Neural cell (in vitro differentiated cells): ENCODE measurements around the gene COBLL1. TPM values are rescaled to one million over a fixed set of nuclear protein-coding genes. Genes with fewer than 3 reads are reported as not detected.

Experiments used
- H2AFZ ChIP-seq: fragments of 200-600, 300-800 bp; sonication (generic), shearing (Covaris generic); 2 replicates; pipeline ENCODE4 v1.6.0; 2014; ENCODE audit warnings: low read depth, mild to moderate bottlenecking, antibody characterized with exemption, low read length, moderate library complexity
- H3F3A ChIP-seq: fragments of 200-600 bp; shearing (Covaris generic); 2 replicates; pipeline ENCODE4 v1.6.1; 2016; ENCODE audit warnings: mild to moderate bottlenecking, moderate library complexity, mixed read lengths, antibody characterized with exemption, low read length; ENCODE audit not compliant: insufficient read depth, poor library complexity, severe bottlenecking
- H3K27ac ChIP-seq: fragments of 200-600, 300-800 bp; sonication (generic), shearing (Covaris generic); 2 replicates; pipeline ENCODE4 v1.5.1; 2014; ENCODE audit warnings: mild to moderate bottlenecking, low read length, moderate library complexity
- H3K27me3 ChIP-seq: fragments of 300-800, 200-600 bp; sonication (generic), shearing (Covaris generic); 2 replicates; pipeline ENCODE4 v1.6.0; 2014; ENCODE audit warnings: mild to moderate bottlenecking, low read depth, low read length, moderate library complexity; ENCODE audit not compliant: insufficient read depth
- H3K36me3 ChIP-seq: fragments of 300-800, 200-600 bp; sonication (generic), shearing (Covaris generic); 2 replicates; pipeline ENCODE4 v1.5.1; 2014; ENCODE audit warnings: mild to moderate bottlenecking, antibody characterized with exemption, low read length, moderate library complexity; ENCODE audit not compliant: insufficient read depth
- H3K4me2 ChIP-seq: fragments of 300-800, 200-600 bp; sonication (generic), shearing (Covaris generic); 2 replicates; pipeline ENCODE4 v1.6.0; 2014; ENCODE audit warnings: mild to moderate bottlenecking, low read length
- H3K4me3 ChIP-seq: fragments of 300-800, 200-600 bp; sonication (generic), shearing (Covaris generic); 2 replicates; pipeline ENCODE4 v1.5.1; 2014; ENCODE audit warnings: mild to moderate bottlenecking, low read length, moderate library complexity
- H3K79me2 ChIP-seq: fragments of 200-600 bp; shearing (Covaris generic); replicated peaks from 2 replicates; pipeline ENCODE4 v1.6.0; 2014; ENCODE audit warnings: mild to moderate bottlenecking, low read length, moderate library complexity; ENCODE audit not compliant: insufficient read depth
- H3K9ac ChIP-seq: fragments of 300-800, 200-600 bp; sonication (generic), shearing (Covaris generic); 2 replicates; pipeline ENCODE4 v1.6.1; 2016; ENCODE audit warnings: mild to moderate bottlenecking, low read length, mixed read lengths
- H3K9me2 ChIP-seq: fragments of 200-600 bp; shearing (Covaris generic); 2 replicates; pipeline ENCODE4 v1.6.1; 2016; ENCODE audit warnings: mild to moderate bottlenecking, low read length, mixed read lengths; ENCODE audit not compliant: insufficient read depth
- H3K9me3 ChIP-seq: fragments of 200-600, 300-800 bp; sonication (generic), shearing (Covaris generic); 2 replicates; pipeline ENCODE4 v1.6.1; 2016; ENCODE audit warnings: mild to moderate bottlenecking, mixed run types, low read length, moderate library complexity, mixed read lengths
- H4K20me1 ChIP-seq: fragments of 200-600 bp; shearing (Covaris generic); 2 replicates; pipeline ENCODE4 v1.6.1; 2016; ENCODE audit warnings: mild to moderate bottlenecking, mixed run types; ENCODE audit not compliant: insufficient read depth
- EP300 ChIP-seq: fragments of 450-650 bp; conservative IDR thresholded peaks from 2 replicates; pipeline ENCODE4 v1.6.1; 2014; ENCODE audit warnings: antibody characterized with exemption, mild to moderate bottlenecking, moderate library complexity; ENCODE audit not compliant: poor library complexity, severe bottlenecking
- EZH2 ChIP-seq: fragments of 200-600, 300-800 bp; shearing (Covaris generic), sonication (generic); IDR thresholded peaks from 2 replicates; pipeline ENCODE4 v1.6.1; 2014; ENCODE audit warnings: antibody characterized with exemption, low read length, borderline replicate concordance, mild to moderate bottlenecking; ENCODE audit not compliant: insufficient read depth, poor library complexity, severe bottlenecking
- MXI1 ChIP-seq: fragments of 450-650 bp; conservative IDR thresholded peaks from 2 replicates; pipeline ENCODE4 v1.6.1; 2014; ENCODE audit warnings: antibody characterized with exemption, mild to moderate bottlenecking; ENCODE audit not compliant: poor library complexity, severe bottlenecking
- POLR2AphosphoS5 ChIP-seq: IDR thresholded peaks from 2 replicates; pipeline ENCODE4 v1.6.1; 2012
- RAD21 ChIP-seq: fragments of 450-650 bp; conservative IDR thresholded peaks from 2 replicates; pipeline ENCODE4 v1.6.1; 2014; ENCODE audit warnings: antibody characterized with exemption, mild to moderate bottlenecking, moderate library complexity
- SMC3 ChIP-seq: fragments of 450-650 bp; conservative IDR thresholded peaks from 2 replicates; pipeline ENCODE4 v1.6.1; 2014; ENCODE audit warnings: antibody characterized with exemption, mild to moderate bottlenecking, moderate library complexity; ENCODE audit not compliant: poor library complexity
- TAF1 ChIP-seq: IDR thresholded peaks from 2 replicates; pipeline ENCODE4 v1.6.1; 2012; ENCODE audit warnings: low read depth
- polyA plus RNA-seq: library from polyadenylated mRNA; depleted of rRNA; stranded (reverse); fragments of >200 nt; gene quantifications from 2 replicates; pipeline ENCODE4 v1.2.3, GENCODE V29; 2014
- TF ChIP-seq, protein P1 (sequence below): fragments of 450-650 bp; IDR thresholded peaks from 2 replicates; pipeline ENCODE4 v1.5.1; 2014; ENCODE audit warnings: antibody characterized with exemption, mild to moderate bottlenecking, moderate library complexity; ENCODE audit not compliant: poor library complexity, severe bottlenecking
- TF ChIP-seq, protein P2 (sequence below): IDR thresholded peaks from 2 replicates; pipeline ENCODE4 v1.6.1; 2012; ENCODE audit warnings: borderline replicate concordance

COBLL1 gene
- polyA plus RNA-seq, 1 donor from 2014 or later: 0.11 TPM

DNA sequence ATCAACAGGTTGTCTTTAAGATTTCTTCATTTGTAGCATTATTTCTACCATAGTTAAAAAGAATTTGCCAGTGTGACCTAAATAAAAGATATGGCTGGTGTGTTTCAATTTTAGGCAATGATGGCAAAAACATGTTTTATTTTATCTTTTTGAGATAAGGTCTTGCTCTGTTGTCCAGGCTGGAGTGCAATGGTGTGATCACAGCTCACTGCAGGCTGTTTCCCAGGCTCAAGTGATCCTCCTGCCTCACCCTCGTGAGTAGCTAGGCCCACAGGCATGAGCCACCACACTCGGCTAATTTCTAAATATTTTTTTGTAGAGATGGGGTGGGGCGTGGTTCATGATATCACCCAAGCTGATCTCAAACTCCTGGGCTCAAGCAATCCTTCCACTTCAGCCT lies 47.0 kb upstream of the COBLL1 start:
- no peak overlapping the region for H3K4me2 ChIP-seq
- H3K9me2 ChIP-seq: no peaks in the 10 kb centered on the region
- H3K27ac ChIP-seq: no peak overlapping the region
- H3K36me3 ChIP-seq: no peaks in the 10 kb centered on the region
- TF ChIP-seq, protein P1, sequence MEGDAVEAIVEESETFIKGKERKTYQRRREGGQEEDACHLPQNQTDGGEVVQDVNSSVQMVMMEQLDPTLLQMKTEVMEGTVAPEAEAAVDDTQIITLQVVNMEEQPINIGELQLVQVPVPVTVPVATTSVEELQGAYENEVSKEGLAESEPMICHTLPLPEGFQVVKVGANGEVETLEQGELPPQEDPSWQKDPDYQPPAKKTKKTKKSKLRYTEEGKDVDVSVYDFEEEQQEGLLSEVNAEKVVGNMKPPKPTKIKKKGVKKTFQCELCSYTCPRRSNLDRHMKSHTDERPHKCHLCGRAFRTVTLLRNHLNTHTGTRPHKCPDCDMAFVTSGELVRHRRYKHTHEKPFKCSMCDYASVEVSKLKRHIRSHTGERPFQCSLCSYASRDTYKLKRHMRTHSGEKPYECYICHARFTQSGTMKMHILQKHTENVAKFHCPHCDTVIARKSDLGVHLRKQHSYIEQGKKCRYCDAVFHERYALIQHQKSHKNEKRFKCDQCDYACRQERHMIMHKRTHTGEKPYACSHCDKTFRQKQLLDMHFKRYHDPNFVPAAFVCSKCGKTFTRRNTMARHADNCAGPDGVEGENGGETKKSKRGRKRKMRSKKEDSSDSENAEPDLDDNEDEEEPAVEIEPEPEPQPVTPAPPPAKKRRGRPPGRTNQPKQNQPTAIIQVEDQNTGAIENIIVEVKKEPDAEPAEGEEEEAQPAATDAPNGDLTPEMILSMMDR: no peak
- no peak for TF ChIP-seq SMC3
- no peak overlapping the region for H2AFZ ChIP-seq
- no peaks in the 10 kb centered on the region for H3K27me3 ChIP-seq
- H3K9ac ChIP-seq: no peak overlapping the region
- no peaks in the 10 kb centered on the region for H3F3A ChIP-seq
- H3K79me2 ChIP-seq: no peaks in the 10 kb centered on the region
- no peak overlapping the region for H3K4me3 ChIP-seq
- H4K20me1 ChIP-seq: no peaks in the 10 kb centered on the region
- H3K9me3 ChIP-seq: no peaks in the 10 kb centered on the region

DNA sequence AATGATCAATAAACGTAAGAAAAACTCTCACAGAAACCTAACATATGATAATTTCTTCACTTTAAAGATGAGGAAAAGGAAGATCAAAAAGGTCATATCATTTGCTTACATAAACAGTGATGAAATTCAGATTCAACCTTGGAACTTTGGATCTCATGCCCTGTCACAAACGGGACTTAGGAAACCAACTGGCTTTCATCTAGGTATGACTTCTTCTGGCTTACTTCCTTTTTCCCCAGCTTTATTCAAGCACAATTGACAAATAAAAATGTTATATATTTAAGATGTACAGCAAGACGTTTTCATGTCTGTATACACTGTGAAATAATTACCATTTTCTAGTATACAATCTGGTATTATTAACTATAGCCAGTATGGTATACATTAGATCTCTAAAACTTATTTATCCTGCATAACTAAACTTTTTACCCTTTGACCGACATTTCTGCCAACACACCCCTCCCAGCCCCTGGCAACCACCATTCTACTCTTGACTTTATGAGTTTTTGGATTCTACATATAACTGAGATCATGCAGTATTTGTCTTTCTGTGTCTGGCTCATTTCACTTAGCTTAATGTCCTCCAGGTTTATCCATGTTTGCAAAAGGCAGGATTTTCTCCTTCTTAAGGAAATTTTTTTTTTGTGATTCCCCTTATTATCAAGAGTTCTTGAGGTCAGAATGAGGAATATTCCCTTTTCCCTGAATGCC lies 46.0 kb upstream of the COBLL1 start:
- Histone ChIP-seq H2AFZ (no peak overlapping the region), H3K79me2 (no peaks in the 10 kb centered on the region), H3K9me3 (no peaks in the 10 kb centered on the region), H3F3A (no peaks in the 10 kb centered on the region), H3K9me2 (no peaks in the 10 kb centered on the region), H3K27ac (no peak overlapping the region), H3K36me3 (no peaks in the 10 kb centered on the region), H3K4me3 (no peak overlapping the region), H3K27me3 (no peaks in the 10 kb centered on the region), H3K4me2 (no peak overlapping the region), H3K9ac (no peak overlapping the region), H4K20me1 (no peaks in the 10 kb centered on the region)
- no peak for TF ChIP-seq POLR2AphosphoS5
- no peak for TF ChIP-seq TAF1

DNA sequence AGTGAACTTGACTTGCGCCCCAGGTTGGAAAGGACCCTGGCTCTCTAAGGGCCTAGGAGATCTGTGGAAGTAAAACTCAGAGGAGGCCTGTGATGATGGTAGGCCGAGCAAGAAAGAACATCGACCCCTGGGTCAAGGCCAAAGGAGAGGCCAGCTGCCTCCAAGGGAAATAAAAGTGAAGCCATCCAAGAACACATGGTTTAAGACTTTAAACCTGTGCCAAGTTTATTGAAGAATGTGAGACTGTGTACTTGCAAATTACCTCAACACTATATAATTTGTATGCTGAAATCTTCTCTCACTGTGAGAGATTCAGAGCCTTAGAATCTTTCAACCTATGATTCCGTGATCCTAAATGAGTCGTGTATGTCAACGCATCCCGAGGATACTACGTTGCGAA lies 40.7 kb upstream of the COBLL1 start:
- Histone ChIP-seq H3K9ac (no peak overlapping the region), H4K20me1 (no peaks in the 10 kb centered on the region), H3K9me3 (no peaks in the 10 kb centered on the region), H3K4me3 (no peak overlapping the region), H3K27ac (no peak overlapping the region), H3K4me2 (no peak overlapping the region), H3K36me3 (no peaks in the 10 kb centered on the region), H2AFZ (no peak overlapping the region), H3K9me2 (no peaks in the 10 kb centered on the region), H3K27me3 (no peaks in the 10 kb centered on the region), H3K79me2 (no peaks in the 10 kb centered on the region), H3F3A (no peaks in the 10 kb centered on the region)
- TF ChIP-seq, protein P2, sequence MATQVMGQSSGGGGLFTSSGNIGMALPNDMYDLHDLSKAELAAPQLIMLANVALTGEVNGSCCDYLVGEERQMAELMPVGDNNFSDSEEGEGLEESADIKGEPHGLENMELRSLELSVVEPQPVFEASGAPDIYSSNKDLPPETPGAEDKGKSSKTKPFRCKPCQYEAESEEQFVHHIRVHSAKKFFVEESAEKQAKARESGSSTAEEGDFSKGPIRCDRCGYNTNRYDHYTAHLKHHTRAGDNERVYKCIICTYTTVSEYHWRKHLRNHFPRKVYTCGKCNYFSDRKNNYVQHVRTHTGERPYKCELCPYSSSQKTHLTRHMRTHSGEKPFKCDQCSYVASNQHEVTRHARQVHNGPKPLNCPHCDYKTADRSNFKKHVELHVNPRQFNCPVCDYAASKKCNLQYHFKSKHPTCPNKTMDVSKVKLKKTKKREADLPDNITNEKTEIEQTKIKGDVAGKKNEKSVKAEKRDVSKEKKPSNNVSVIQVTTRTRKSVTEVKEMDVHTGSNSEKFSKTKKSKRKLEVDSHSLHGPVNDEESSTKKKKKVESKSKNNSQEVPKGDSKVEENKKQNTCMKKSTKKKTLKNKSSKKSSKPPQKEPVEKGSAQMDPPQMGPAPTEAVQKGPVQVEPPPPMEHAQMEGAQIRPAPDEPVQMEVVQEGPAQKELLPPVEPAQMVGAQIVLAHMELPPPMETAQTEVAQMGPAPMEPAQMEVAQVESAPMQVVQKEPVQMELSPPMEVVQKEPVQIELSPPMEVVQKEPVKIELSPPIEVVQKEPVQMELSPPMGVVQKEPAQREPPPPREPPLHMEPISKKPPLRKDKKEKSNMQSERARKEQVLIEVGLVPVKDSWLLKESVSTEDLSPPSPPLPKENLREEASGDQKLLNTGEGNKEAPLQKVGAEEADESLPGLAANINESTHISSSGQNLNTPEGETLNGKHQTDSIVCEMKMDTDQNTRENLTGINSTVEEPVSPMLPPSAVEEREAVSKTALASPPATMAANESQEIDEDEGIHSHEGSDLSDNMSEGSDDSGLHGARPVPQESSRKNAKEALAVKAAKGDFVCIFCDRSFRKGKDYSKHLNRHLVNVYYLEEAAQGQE: no peak
- TF ChIP-seq RAD21 (no peak), EZH2 (no peak), EP300 (no peak), MXI1 (no peak), TAF1 (no peak), POLR2AphosphoS5 (no peak), SMC3 (no peak)
- TF ChIP-seq, protein P1: no peak
